ENCODE measurements around the gene HOXA6. TPM values are rescaled to one million over a fixed set of nuclear protein-coding genes. Genes with fewer than 3 reads are reported as not detected.

Gene HOXA6
- polyA plus RNA-seq, 1 donor from 2014 or later, result not detected

- no peaks in the 10 kb centered on the region for H4K20me1 ChIP-seq (ENCODE audit: insufficient read depth)
- H3K9me3 ChIP-seq (ENCODE audit: low read length), result peaks cover 9% of the 10 kb centered on the region
- no peaks in the 10 kb centered on the region for H3K79me2 ChIP-seq (replicated peaks; ENCODE audit: insufficient read depth, low read length)
- no peaks in the 10 kb centered on the region for H3K9me2 ChIP-seq (ENCODE audit: insufficient read depth, low read length)
- H2AFZ ChIP-seq (ENCODE audit: low read depth, low read length), result no peak overlapping the region
- H3K4me3 ChIP-seq (ENCODE audit: low read length), result no peak overlapping the region
- H3K9ac ChIP-seq (ENCODE audit: low read length), result no peak overlapping the region
- H3K4me2 ChIP-seq (ENCODE audit: low read length), result no peak overlapping the region
- peaks cover 100% of the 10 kb centered on the region for H3K27me3 ChIP-seq (ENCODE audit: insufficient read depth, low read depth, low read length)
- TF ChIP-seq RAD21 (conservative IDR thresholded peaks at IDR 0.05) (no peak), EZH2 (IDR thresholded peaks at IDR 0.05; ENCODE audit: borderline replicate concordance, insufficient read depth, low read length, poor library complexity, severe bottlenecking) (no peak)
- H3F3A ChIP-seq (ENCODE audit: insufficient read depth, low read length, poor library complexity, severe bottlenecking), result no peaks in the 10 kb centered on the region
- H3K36me3 ChIP-seq (ENCODE audit: insufficient read depth, low read length), result no peaks in the 10 kb centered on the region
- no peak overlapping the region for H3K27ac ChIP-seq (ENCODE audit: low read length)
Measured at GRCh38 chr7:27137640-27138315, 9.8 kb downstream of the HOXA6 start.

- Histone ChIP-seq H3K9me3 (ENCODE audit: low read length) (peaks cover 10% of the 10 kb centered on the region), H3K4me3 (ENCODE audit: low read length) (no peak overlapping the region), H2AFZ (ENCODE audit: low read depth, low read length) (no peak overlapping the region), H3K27me3 (ENCODE audit: insufficient read depth, low read depth, low read length) (peaks cover 98% of the 10 kb centered on the region), H3K79me2 (replicated peaks; ENCODE audit: insufficient read depth, low read length) (no peaks in the 10 kb centered on the region), H3K27ac (ENCODE audit: low read length) (no peak overlapping the region), H3K9me2 (ENCODE audit: insufficient read depth, low read length) (no peaks in the 10 kb centered on the region), H4K20me1 (ENCODE audit: insufficient read depth) (no peaks in the 10 kb centered on the region), H3F3A (ENCODE audit: insufficient read depth, low read length, poor library complexity, severe bottlenecking) (no peaks in the 10 kb centered on the region), H3K9ac (ENCODE audit: low read length) (no peak overlapping the region), H3K4me2 (ENCODE audit: low read length) (no peak overlapping the region), H3K36me3 (ENCODE audit: insufficient read depth, low read length) (no peaks in the 10 kb centered on the region)
- no peak for TF ChIP-seq REST (IDR thresholded peaks at IDR 0.05; ENCODE audit: borderline replicate concordance)
- TF ChIP-seq MXI1 (conservative IDR thresholded peaks at IDR 0.05; ENCODE audit: poor library complexity, severe bottlenecking), result no peak
- TF ChIP-seq EZH2 (IDR thresholded peaks at IDR 0.05; ENCODE audit: borderline replicate concordance, insufficient read depth, low read length, poor library complexity, severe bottlenecking), result no peak
- no peak for TF ChIP-seq RAD21 (conservative IDR thresholded peaks at IDR 0.05)
- no peak for TF ChIP-seq POLR2AphosphoS5 (IDR thresholded peaks at IDR 0.05)
- no peak for TF ChIP-seq SMC3 (conservative IDR thresholded peaks at IDR 0.05; ENCODE audit: poor library complexity)
- no peak for TF ChIP-seq TAF1 (IDR thresholded peaks at IDR 0.05; ENCODE audit: low read depth)
Measured at GRCh38 chr7:27134392-27134791, 13.2 kb downstream of the HOXA6 start.

GRCh38 chr7:27133409-27134231, 14.0 kb downstream of the HOXA6 start:
- TF ChIP-seq EP300 (conservative IDR thresholded peaks at IDR 0.05; ENCODE audit: poor library complexity, severe bottlenecking) (no peak), POLR2AphosphoS5 (IDR thresholded peaks at IDR 0.05) (no peak), TAF1 (IDR thresholded peaks at IDR 0.05; ENCODE audit: low read depth) (no peak), EZH2 (IDR thresholded peaks at IDR 0.05; ENCODE audit: borderline replicate concordance, insufficient read depth, low read length, poor library complexity, severe bottlenecking) (no peak), MXI1 (conservative IDR thresholded peaks at IDR 0.05; ENCODE audit: poor library complexity, severe bottlenecking) (no peak), REST (IDR thresholded peaks at IDR 0.05; ENCODE audit: borderline replicate concordance) (no peak), RAD21 (conservative IDR thresholded peaks at IDR 0.05) (no peak), SMC3 (conservative IDR thresholded peaks at IDR 0.05; ENCODE audit: poor library complexity) (no peak), CTCF (IDR thresholded peaks at IDR 0.05; ENCODE audit: poor library complexity, severe bottlenecking) (no peak)
- no peaks in the 10 kb centered on the region for H3K36me3 ChIP-seq (ENCODE audit: insufficient read depth, low read length)
- no peak overlapping the region for H3K4me2 ChIP-seq (ENCODE audit: low read length)
- no peak overlapping the region for H3K9ac ChIP-seq (ENCODE audit: low read length)
- no peaks in the 10 kb centered on the region for H3F3A ChIP-seq (ENCODE audit: insufficient read depth, low read length, poor library complexity, severe bottlenecking)
- no peaks in the 10 kb centered on the region for H3K9me2 ChIP-seq (ENCODE audit: insufficient read depth, low read length)
- H3K79me2 ChIP-seq (replicated peaks; ENCODE audit: insufficient read depth, low read length), result no peaks in the 10 kb centered on the region
- H4K20me1 ChIP-seq (ENCODE audit: insufficient read depth), result no peaks in the 10 kb centered on the region
- peaks cover 98% of the 10 kb centered on the region for H3K27me3 ChIP-seq (ENCODE audit: insufficient read depth, low read depth, low read length)
- no peak overlapping the region for H3K27ac ChIP-seq (ENCODE audit: low read length)
- no peak overlapping the region for H2AFZ ChIP-seq (ENCODE audit: low read depth, low read length)
- H3K4me3 ChIP-seq (ENCODE audit: low read length), result no peak overlapping the region
- H3K9me3 ChIP-seq (ENCODE audit: low read length), result peaks cover 16% of the 10 kb centered on the region

Measured in neural cell (in vitro differentiated cells).